Panc1 (cell line): ENCODE data around the gene ASGR2. TPM values are rescaled to one million over a fixed set of nuclear protein-coding genes. Genes with fewer than 3 reads are reported as not detected.

ENCODE experiments used
- ATAC-seq: fragments of 200-7000 bp; cut with Tn5 transposase; 2 replicates; pipeline ENCODE4 v1.9.1; 2020; ENCODE audit warnings: mild to moderate bottlenecking, moderate library complexity
- BruUV-seq: library from RNA; stranded (reverse); fragments of 400-500 nt; replicated peaks from 2 replicates; lab custom pipeline; 2021; lab: Mats Ljungman, UMichigan
- CTCF ChIA-PET: fragments of 300-600 bp; sonication (Branson Sonifier 250); formaldehyde crosslinking; loops from one replicate; lab custom pipeline; 2022; ENCODE audit warnings: antibody characterized with exemption; lab: Charles Lee
- POLR2A ChIA-PET: fragments of 300-600 bp; sonication (Branson Sonifier 250); formaldehyde crosslinking; loops from one replicate; lab custom pipeline; 2022; ENCODE audit warnings: antibody characterized with exemption; lab: Charles Lee
- DNase-seq: peaks from one replicate; pipeline ENCODE4 v3.0.0-alpha.2; 2010; ENCODE audit warnings: low read depth, low spot score
- H3K27ac ChIP-seq: 2 replicates; pipeline ENCODE4 v1.5.1; 2011; ENCODE audit warnings: mild to moderate bottlenecking, low read length, inconsistent platforms
- H3K27me3 ChIP-seq: fragments of 200-500 bp; sonication (Bioruptor generic); 2 replicates; pipeline ENCODE4 v1.6.0; 2014; ENCODE audit warnings: low read length, inconsistent platforms; ENCODE audit not compliant: control insufficient read depth, insufficient read depth
- H3K36me3 ChIP-seq: fragments of 200-500 bp; sonication (Bioruptor generic); 2 replicates; pipeline ENCODE4 v1.5.1; 2014; ENCODE audit warnings: inconsistent platforms, mild to moderate bottlenecking, low read length, moderate library complexity; ENCODE audit not compliant: control insufficient read depth, insufficient read depth
- H3K4me1 ChIP-seq: 2 replicates; pipeline ENCODE4 v1.5.1; 2011; ENCODE audit warnings: inconsistent platforms, mild to moderate bottlenecking, low read length, moderate library complexity; ENCODE audit not compliant: control insufficient read depth, insufficient read depth
- H3K4me3 ChIP-seq, 2 experiments: 2 replicates each; pipeline ENCODE4 v1.5.1; 2011 to 2012; ENCODE audit warnings: low read depth in 2 of 2, low read length in 2 of 2, mild to moderate bottlenecking in 2 of 2, inconsistent platforms in 1 of 2, moderate library complexity in 1 of 2
- H3K9me3 ChIP-seq: fragments of 200-500 bp; sonication (Bioruptor generic); 2 replicates; pipeline ENCODE4 v1.5.1; 2014; ENCODE audit warnings: low read depth, mild to moderate bottlenecking, inconsistent platforms, low read length, moderate library complexity; ENCODE audit not compliant: control insufficient read depth, insufficient read depth
- POLR2AphosphoS5 ChIP-seq: IDR thresholded peaks from 2 replicates; pipeline ENCODE4 v1.6.1; 2012; ENCODE audit warnings: mild to moderate bottlenecking, low read depth, low read length, moderate library complexity
- SIN3A ChIP-seq: IDR thresholded peaks from 2 replicates; pipeline ENCODE4 v1.6.1; 2012; ENCODE audit warnings: low read depth, mild to moderate bottlenecking, low read length, moderate library complexity, borderline replicate concordance; ENCODE audit not compliant: insufficient read depth
- TCF7L2 ChIP-seq: IDR thresholded peaks from 2 replicates; pipeline ENCODE4 v1.6.1; 2011; ENCODE audit warnings: mild to moderate bottlenecking, low read depth, low read length, inconsistent platforms
- in situ Hi-C: cut with HindIII; loops from 2 replicates; pipeline ENCODE4 v1.10.0; 2016; ENCODE audit warnings: low sequenced_read_pairs, low pct_unique_long_range_greater_than_20kb
- intact Hi-C: fragments of 100-400 bp; cut with micrococcal nuclease; formaldehyde crosslinking; loops from one replicate; pipeline ENCODE4 v1.10.0; 2022; ENCODE audit not compliant: unreplicated experiment
- total RNA-seq: library from RNA; stranded (reverse); gene quantifications from one replicate; pipeline ENCODE4 v1.2.1, GENCODE V29; 2021; ENCODE audit not compliant: unreplicated experiment
- TF ChIP-seq, protein P1 (sequence below): fragments of 450-650 bp; IDR thresholded peaks from 2 replicates; pipeline ENCODE4 v1.5.1; 2017; ENCODE audit warnings: mild to moderate bottlenecking
- TF ChIP-seq, protein P2 (sequence below), 2 experiments: IDR thresholded peaks; 2 replicates each; pipeline ENCODE4 v1.6.1; 2011 to 2012; ENCODE audit warnings: low read depth in 2 of 2, control low read depth in 1 of 2, low read length in 1 of 2, mild to moderate bottlenecking in 1 of 2, moderate library complexity in 1 of 2; ENCODE audit not compliant: insufficient read depth in 1 of 2

The ASGR2 gene
- total RNA-seq, 1 experiment from 2014 or later, result 0.21 TPM

DNA sequence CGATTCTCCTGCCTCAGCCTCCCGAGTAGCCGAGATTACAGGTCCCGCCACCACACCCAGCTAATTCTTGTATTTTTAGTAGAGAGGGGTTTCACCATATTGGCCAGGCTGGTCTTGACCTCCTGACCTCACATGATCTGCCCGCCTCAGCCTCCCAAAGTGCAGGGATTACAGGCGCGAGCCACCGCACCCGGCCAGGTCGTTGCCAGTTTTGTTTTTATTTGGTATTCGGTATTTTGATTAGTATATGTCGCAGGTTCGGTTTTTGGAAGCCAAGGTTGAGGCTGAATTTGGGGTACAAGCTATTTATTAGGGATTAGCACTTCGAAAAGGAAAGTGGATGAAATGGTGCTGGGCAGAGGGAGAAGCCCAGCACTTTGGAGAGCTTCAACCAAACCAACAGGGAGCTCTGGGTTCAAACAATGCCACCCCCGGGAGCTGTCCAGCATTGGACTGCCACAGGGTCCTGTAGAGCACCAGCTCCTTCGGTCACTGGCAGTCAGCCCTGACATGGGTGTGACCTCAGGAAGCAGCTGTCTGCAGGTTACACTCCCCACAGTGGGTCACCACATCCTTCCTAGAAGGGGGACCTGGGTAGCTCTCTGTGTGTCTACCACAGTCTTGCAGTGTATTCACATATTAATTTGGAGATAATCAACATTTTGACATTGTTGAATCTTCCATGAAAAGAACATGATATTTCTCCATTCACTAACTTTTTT, 33.1 kb downstream of the ASGR2 start:
- Histone ChIP-seq H3K36me3 (no peaks in the 10 kb centered on the region), H3K9me3 (no peaks in the 10 kb centered on the region), H3K27ac (no peak overlapping the region), H3K4me3 (no peak overlapping the region), H3K27me3 (no peaks in the 10 kb centered on the region), H3K4me1 (no peaks in the 10 kb centered on the region)
- DNase-seq, result no peak
- no TSS peak for BruUV-seq
- in situ Hi-C loops, result no loop called here
- TF ChIP-seq, protein P1, sequence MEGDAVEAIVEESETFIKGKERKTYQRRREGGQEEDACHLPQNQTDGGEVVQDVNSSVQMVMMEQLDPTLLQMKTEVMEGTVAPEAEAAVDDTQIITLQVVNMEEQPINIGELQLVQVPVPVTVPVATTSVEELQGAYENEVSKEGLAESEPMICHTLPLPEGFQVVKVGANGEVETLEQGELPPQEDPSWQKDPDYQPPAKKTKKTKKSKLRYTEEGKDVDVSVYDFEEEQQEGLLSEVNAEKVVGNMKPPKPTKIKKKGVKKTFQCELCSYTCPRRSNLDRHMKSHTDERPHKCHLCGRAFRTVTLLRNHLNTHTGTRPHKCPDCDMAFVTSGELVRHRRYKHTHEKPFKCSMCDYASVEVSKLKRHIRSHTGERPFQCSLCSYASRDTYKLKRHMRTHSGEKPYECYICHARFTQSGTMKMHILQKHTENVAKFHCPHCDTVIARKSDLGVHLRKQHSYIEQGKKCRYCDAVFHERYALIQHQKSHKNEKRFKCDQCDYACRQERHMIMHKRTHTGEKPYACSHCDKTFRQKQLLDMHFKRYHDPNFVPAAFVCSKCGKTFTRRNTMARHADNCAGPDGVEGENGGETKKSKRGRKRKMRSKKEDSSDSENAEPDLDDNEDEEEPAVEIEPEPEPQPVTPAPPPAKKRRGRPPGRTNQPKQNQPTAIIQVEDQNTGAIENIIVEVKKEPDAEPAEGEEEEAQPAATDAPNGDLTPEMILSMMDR, result no peak
- TF ChIP-seq, protein P2, sequence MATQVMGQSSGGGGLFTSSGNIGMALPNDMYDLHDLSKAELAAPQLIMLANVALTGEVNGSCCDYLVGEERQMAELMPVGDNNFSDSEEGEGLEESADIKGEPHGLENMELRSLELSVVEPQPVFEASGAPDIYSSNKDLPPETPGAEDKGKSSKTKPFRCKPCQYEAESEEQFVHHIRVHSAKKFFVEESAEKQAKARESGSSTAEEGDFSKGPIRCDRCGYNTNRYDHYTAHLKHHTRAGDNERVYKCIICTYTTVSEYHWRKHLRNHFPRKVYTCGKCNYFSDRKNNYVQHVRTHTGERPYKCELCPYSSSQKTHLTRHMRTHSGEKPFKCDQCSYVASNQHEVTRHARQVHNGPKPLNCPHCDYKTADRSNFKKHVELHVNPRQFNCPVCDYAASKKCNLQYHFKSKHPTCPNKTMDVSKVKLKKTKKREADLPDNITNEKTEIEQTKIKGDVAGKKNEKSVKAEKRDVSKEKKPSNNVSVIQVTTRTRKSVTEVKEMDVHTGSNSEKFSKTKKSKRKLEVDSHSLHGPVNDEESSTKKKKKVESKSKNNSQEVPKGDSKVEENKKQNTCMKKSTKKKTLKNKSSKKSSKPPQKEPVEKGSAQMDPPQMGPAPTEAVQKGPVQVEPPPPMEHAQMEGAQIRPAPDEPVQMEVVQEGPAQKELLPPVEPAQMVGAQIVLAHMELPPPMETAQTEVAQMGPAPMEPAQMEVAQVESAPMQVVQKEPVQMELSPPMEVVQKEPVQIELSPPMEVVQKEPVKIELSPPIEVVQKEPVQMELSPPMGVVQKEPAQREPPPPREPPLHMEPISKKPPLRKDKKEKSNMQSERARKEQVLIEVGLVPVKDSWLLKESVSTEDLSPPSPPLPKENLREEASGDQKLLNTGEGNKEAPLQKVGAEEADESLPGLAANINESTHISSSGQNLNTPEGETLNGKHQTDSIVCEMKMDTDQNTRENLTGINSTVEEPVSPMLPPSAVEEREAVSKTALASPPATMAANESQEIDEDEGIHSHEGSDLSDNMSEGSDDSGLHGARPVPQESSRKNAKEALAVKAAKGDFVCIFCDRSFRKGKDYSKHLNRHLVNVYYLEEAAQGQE (IDR thresholded peaks at IDR 0.05; ENCODE audit: insufficient read depth in 1 of 2, low read depth in 2 of 2, low read length in 1 of 2), result peak; percentile 70 to 72; a peak in 3 of 4 replicates
- no peak for TF ChIP-seq POLR2AphosphoS5
- ChIA-PET POLR2A (interaction anchor here (0.6 kb wide), 2 partner anchors 10 to 15 kb away, joined by 4 to 5 read pairs; no protein-coding TSS in a partner anchor), CTCF (no interaction called here)
- no peak for ATAC-seq
- intact Hi-C loops, result no loop called here

DNA sequence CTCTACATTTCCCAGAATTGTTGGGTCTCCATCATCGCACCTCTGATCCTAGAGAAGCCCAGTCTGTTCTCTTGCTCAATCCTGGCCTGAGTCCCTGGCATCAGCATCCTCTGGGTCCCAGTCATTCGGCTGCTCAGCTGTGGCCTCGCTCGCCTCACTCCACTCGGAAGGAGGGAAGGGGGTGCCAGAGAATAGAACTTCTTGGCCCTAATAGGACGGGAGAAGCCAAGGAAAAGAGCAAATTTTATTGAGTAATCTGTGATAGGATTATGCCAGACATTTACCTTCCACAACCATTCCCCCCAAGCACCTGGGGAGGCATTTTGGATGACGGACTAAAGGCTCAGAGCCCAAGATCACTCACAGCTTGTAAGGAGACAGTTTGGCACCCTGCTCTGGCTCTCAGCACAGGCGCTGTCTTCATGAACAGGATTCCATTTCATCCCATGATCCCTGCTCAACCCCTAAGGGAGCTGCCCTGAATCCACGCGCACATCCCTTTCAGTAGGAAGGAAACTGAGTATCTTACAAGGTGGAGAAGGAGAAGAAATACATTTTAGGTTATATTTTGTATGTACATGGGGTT, 34.1 kb downstream of the ASGR2 start:
- TF ChIP-seq SIN3A (no peak), POLR2AphosphoS5 (no peak), TCF7L2 (no peak)
- TF ChIP-seq, protein P1, result no peak
- TF ChIP-seq, protein P2 (IDR thresholded peaks at IDR 0.05; ENCODE audit: insufficient read depth in 1 of 2, low read depth in 2 of 2, low read length in 1 of 2), result no peak

More for the DNA sequence above, 34.1 kb downstream of the ASGR2 start:
- no TSS peak for BruUV-seq
- ChIA-PET POLR2A (interaction anchor here (0.6 kb wide), 2 partner anchors 9 to 14 kb away, joined by 4 to 5 read pairs; no protein-coding TSS in a partner anchor), CTCF (no interaction called here)
- Histone ChIP-seq H3K9me3 (no peaks in the 10 kb centered on the region), H3K27ac (no peak overlapping the region), H3K27me3 (no peaks in the 10 kb centered on the region), H3K4me1 (no peaks in the 10 kb centered on the region), H3K36me3 (no peaks in the 10 kb centered on the region), H3K4me3 (no peak overlapping the region)
- in situ Hi-C loops, result no loop called here
- intact Hi-C loops, result no loop called here
- ATAC-seq (no peak), DNase-seq (no peak)
